ENCODE measurements around the gene TCEAL7. TPM values are rescaled to one million over a fixed set of nuclear protein-coding genes. Genes with fewer than 3 reads are reported as not detected.
A peak's percentile ranks its signal among the peaks of the same experiment; 100 is the strongest.

TCEAL7 gene
- polyA plus RNA-seq, 2 of the 4 experiments (the other 2 are of a cell fraction) = not detected

- DNase-seq (ENCODE audit: low read depth in 1 of 2, low spot score in 1 of 2) (peak; percentile 60 to 72), ATAC-seq (peak; percentile 93 to 99), FAIRE-seq (no peak)
- H3K9me3 ChIP-seq = no peaks in the 10 kb centered on the region
- WGBS (ENCODE audit: missing lambda C conversion rate) = under 1% methylated on average over 12 of the region's 52 CpGs
- ChIA-PET CTCF (no interaction called here), POLR2A (no interaction called here)
- peak within 1 kb of the TSS; percentile 60 to 85; a peak in 5 of 6 replicates for H3K27ac ChIP-seq
- peak within 1 kb of the TSS; percentile 54 for H3K4me3 ChIP-seq
- no peaks in the 10 kb centered on the region for H3K4me1 ChIP-seq
- 0 out of 2 replicates have a peak, but pooled peaks have one; percentile 18 for TF ChIP-seq MAX (IDR thresholded peaks at IDR 0.05)
- peak; percentile 88 for TF ChIP-seq USF2 (IDR thresholded peaks at IDR 0.05)
- peak; percentile 6; the same call in 1 of the 2 replicates for TF ChIP-seq PHF8 (IDR thresholded peaks at IDR 0.05; ENCODE audit: borderline replicate concordance, low read depth)
- TF ChIP-seq SREBF2 (IDR thresholded peaks at IDR 0.05) = no peak
- H3K4me2 ChIP-seq = peak within 1 kb of the TSS; percentile 84
These were observed 19.3 kb upstream of the TCEAL7 start, which contains the start of gene BEX2 for GRCh38 chrX:103310555-103311398. Gene BEX2, minus strand, starts transcription at chrX:103310990. Its CDS starts 1,014 bp downstream, at chrX:103309976.

- Histone ChIP-seq H3K27ac (no peak overlapping the region), H3K4me2 (peak overlapping the region; percentile 84), H3K9me3 (no peaks in the 10 kb centered on the region), H3K4me1 (no peaks in the 10 kb centered on the region), H3K4me3 (peak overlapping the region; percentile 54)
- CTCF ChIA-PET = no interaction called here
- DNase-seq (ENCODE audit: low read depth in 1 of 2, low spot score in 1 of 2) (no peak), FAIRE-seq (peak; percentile 7), ATAC-seq (no peak)
- POLR2A ChIA-PET = no interaction called here
- no peak for TF ChIP-seq RAD21 (conservative IDR thresholded peaks at IDR 0.05 in 1 of 2, IDR thresholded peaks at IDR 0.05 in 1 of 2)
- TF ChIP-seq POLR2A (IDR thresholded peaks at IDR 0.05; ENCODE audit: low read length) = no peak
- no peak for TF ChIP-seq KDM5A (IDR thresholded peaks at IDR 0.05)
- TF ChIP-seq HMGXB4 (CRISPR knock-in tag; IDR thresholded peaks at IDR 0.05; ENCODE audit: borderline replicate concordance) = no peak
- no peak for TF ChIP-seq NFE2L2 (conservative IDR thresholded peaks at IDR 0.05; ENCODE audit: low read length)
- no peak for TF ChIP-seq NPAS2 (CRISPR knock-in tag; IDR thresholded peaks at IDR 0.05; ENCODE audit: borderline replicate concordance)
- TF ChIP-seq ZFP36 (IDR thresholded peaks at IDR 0.05; ENCODE audit: borderline replicate concordance, partially characterized antibody) = no peak
- TF ChIP-seq KDM1A (IDR thresholded peaks at IDR 0.05; ENCODE audit: low read depth) = no peak
- TF ChIP-seq EHMT2 (IDR thresholded peaks at IDR 0.05; ENCODE audit: low read depth) = no peak
- TF ChIP-seq CBX2 (IDR thresholded peaks at IDR 0.05; ENCODE audit: borderline replicate concordance, low read depth) = no peak
- no peak for TF ChIP-seq TFCP2L1 (CRISPR knock-in tag; IDR thresholded peaks at IDR 0.05)
- TF ChIP-seq FOSB (CRISPR knock-in tag; IDR thresholded peaks at IDR 0.05) = no peak
- no peak for TF ChIP-seq ESRRA (IDR thresholded peaks at IDR 0.05; ENCODE audit: borderline replicate concordance, low read length)
- WGBS (ENCODE audit: missing lambda C conversion rate) = 64% methylated on average over 3 of the region's 3 CpGs
These were observed 18.6 kb upstream of the TCEAL7 start for GRCh38 chrX:103311399-103311780.

GRCh38 chrX:103330681-103331288, 746 bp downstream of the TCEAL7 start:
- TF ChIP-seq RARB (CRISPR knock-in tag; IDR thresholded peaks at IDR 0.05) = no peak
- no peak for TF ChIP-seq NFE2L2 (conservative IDR thresholded peaks at IDR 0.05; ENCODE audit: low read length)
- TF ChIP-seq FOSL2 (IDR thresholded peaks at IDR 0.05) = no peak
- no peak for TF ChIP-seq FOSL2 (CRISPR knock-in tag; IDR thresholded peaks at IDR 0.05)
- no peak for TF ChIP-seq E2F6 (IDR thresholded peaks at IDR 0.05; ENCODE audit: borderline replicate concordance, low read depth)
- no peak for TF ChIP-seq MYC (IDR thresholded peaks at IDR 0.05; ENCODE audit: borderline replicate concordance, low read length)
- no peak for TF ChIP-seq FOXS1 (CRISPR knock-in tag; IDR thresholded peaks at IDR 0.05)
- TF ChIP-seq HOXB5 (CRISPR knock-in tag; IDR thresholded peaks at IDR 0.05) = no peak
- no peak for TF ChIP-seq CHD4 (IDR thresholded peaks at IDR 0.05; ENCODE audit: borderline replicate concordance)
- TF ChIP-seq HOXA7 (CRISPR knock-in tag; IDR thresholded peaks at IDR 0.05) = no peak
- TF ChIP-seq POLR2A (IDR thresholded peaks at IDR 0.05; ENCODE audit: low read length) = no peak
- TF ChIP-seq KDM5A (IDR thresholded peaks at IDR 0.05) = no peak
- TF ChIP-seq BCL3 (IDR thresholded peaks at IDR 0.05) = no peak
- TF ChIP-seq TFCP2L1 (CRISPR knock-in tag; IDR thresholded peaks at IDR 0.05) = no peak
- TF ChIP-seq ZNF302 (CRISPR knock-in tag; IDR thresholded peaks at IDR 0.05) = no peak
- TF ChIP-seq CEBPB (IDR thresholded peaks at IDR 0.05) = no peak
- no peak for FAIRE-seq
- Histone ChIP-seq H3K4me1 (no peaks in the 10 kb centered on the region), H3K9me3 (no peaks in the 10 kb centered on the region), H3K4me3 (no peak overlapping the region), H3K4me2 (no peak overlapping the region), H3K27ac (no peak overlapping the region)
- ATAC-seq = no peak
- POLR2A ChIA-PET = no interaction called here
- 82% methylated on average over 21 of the region's 21 CpGs for WGBS (ENCODE audit: missing lambda C conversion rate)
- DNase-seq (ENCODE audit: low read depth in 1 of 2, low spot score in 1 of 2) = no peak
- CTCF ChIA-PET = interaction anchor here (1.9 kb wide), 1 partner anchor 10 kb away, joined by 7 read pairs; no protein-coding TSS in a partner anchor

Data from A549 (cell line).